Calu3 (cell line): ENCODE data around the gene GADL1. TPM values are rescaled to one million over a fixed set of nuclear protein-coding genes. Genes with fewer than 3 reads are reported as not detected.

ENCODE experiments used
- BruUV-seq: library from RNA; stranded (reverse); fragments of 400-500 nt; replicated peaks from 2 replicates; lab custom pipeline; 2021; lab: Mats Ljungman, UMichigan
- CTCF ChIA-PET: fragments of 300-600 bp; sonication (Branson Sonifier 250); formaldehyde crosslinking; loops from one replicate; lab custom pipeline; 2022; ENCODE audit warnings: antibody characterized with exemption; lab: Charles Lee
- DNase-seq: peaks from one replicate; pipeline ENCODE4 v3.0.0; 2022
- H3K27ac Mint-ChIP-seq: one replicate; pipeline ENCODE4 v1.8.0; 2022; ENCODE audit warnings: mixed read lengths; ENCODE audit not compliant: unreplicated experiment
- H3K27me3 Mint-ChIP-seq: one replicate; pipeline ENCODE4 v1.8.0; 2022; ENCODE audit warnings: mixed read lengths; ENCODE audit not compliant: unreplicated experiment
- H3K36me3 Mint-ChIP-seq: one replicate; pipeline ENCODE4 v1.8.0; 2022; ENCODE audit warnings: mild to moderate bottlenecking, moderate library complexity, mixed read lengths; ENCODE audit not compliant: insufficient read depth, unreplicated experiment
- H3K4me1 Mint-ChIP-seq: one replicate; pipeline ENCODE4 v1.8.0; 2022; ENCODE audit warnings: mild to moderate bottlenecking, low read depth, mixed read lengths; ENCODE audit not compliant: unreplicated experiment
- H3K4me3 Mint-ChIP-seq: one replicate; pipeline ENCODE4 v1.8.0; 2022; ENCODE audit warnings: mild to moderate bottlenecking, low read depth, moderate library complexity, mixed read lengths; ENCODE audit not compliant: unreplicated experiment
- H3K9me3 Mint-ChIP-seq: one replicate; pipeline ENCODE4 v1.8.0; 2022; ENCODE audit warnings: low read depth, mixed read lengths; ENCODE audit not compliant: unreplicated experiment
- intact Hi-C: fragments of 100-400 bp; cut with micrococcal nuclease; formaldehyde crosslinking; loops from one replicate; pipeline ENCODE4 v1.10.0; 2022; ENCODE audit not compliant: unreplicated experiment
- total RNA-seq: library from RNA; stranded (reverse); gene quantifications from 2 replicates; pipeline ENCODE4 v1.2.3, GENCODE V29; 2022
- TF ChIP-seq, protein P1 (sequence below): fragments of 200-600 bp; IDR thresholded peaks from one replicate; pipeline ENCODE4 v1.8.0; 2022; ENCODE audit warnings: antibody characterized with exemption; ENCODE audit not compliant: unreplicated experiment

GADL1 gene
- total RNA-seq, 1 experiment from 2014 or later: not detected

DNA sequence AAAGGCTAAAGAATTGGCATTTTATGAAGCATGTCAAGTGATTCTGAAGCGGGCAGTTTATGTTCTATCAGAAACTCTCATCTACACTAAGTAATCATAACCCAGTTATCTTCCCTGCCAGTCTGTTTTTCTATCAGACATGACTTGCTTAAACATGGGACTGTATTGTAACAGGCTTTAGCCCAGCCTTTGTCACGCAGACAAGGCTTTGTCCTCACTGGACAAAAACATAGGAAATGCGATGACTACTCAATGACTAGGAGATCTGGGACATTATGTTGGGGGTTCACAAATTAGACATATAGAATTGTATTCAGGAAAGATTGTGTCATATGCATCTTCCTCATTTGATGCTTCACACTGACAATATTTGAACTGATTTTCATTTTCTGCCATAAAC lies 115.5 kb downstream of the GADL1 start:
- intact Hi-C loops: loop anchor here (1.0 to 10.0 kb wide), 2 partner anchors 156 to 353 kb away; no protein-coding TSS in a partner anchor
- CTCF ChIA-PET: no interaction called here
- Mint-ChIP-seq H3K9me3 (no peaks in the 10 kb centered on the region), H3K27ac (no peak overlapping the region), H3K36me3 (no peaks in the 10 kb centered on the region), H3K27me3 (peaks cover 21% of the 10 kb centered on the region), H3K4me3 (no peak overlapping the region), H3K4me1 (peaks cover 8% of the 10 kb centered on the region)
- no TSS peak for BruUV-seq
- DNase-seq: no peak
- TF ChIP-seq, protein P1, sequence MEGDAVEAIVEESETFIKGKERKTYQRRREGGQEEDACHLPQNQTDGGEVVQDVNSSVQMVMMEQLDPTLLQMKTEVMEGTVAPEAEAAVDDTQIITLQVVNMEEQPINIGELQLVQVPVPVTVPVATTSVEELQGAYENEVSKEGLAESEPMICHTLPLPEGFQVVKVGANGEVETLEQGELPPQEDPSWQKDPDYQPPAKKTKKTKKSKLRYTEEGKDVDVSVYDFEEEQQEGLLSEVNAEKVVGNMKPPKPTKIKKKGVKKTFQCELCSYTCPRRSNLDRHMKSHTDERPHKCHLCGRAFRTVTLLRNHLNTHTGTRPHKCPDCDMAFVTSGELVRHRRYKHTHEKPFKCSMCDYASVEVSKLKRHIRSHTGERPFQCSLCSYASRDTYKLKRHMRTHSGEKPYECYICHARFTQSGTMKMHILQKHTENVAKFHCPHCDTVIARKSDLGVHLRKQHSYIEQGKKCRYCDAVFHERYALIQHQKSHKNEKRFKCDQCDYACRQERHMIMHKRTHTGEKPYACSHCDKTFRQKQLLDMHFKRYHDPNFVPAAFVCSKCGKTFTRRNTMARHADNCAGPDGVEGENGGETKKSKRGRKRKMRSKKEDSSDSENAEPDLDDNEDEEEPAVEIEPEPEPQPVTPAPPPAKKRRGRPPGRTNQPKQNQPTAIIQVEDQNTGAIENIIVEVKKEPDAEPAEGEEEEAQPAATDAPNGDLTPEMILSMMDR: no peak

DNA sequence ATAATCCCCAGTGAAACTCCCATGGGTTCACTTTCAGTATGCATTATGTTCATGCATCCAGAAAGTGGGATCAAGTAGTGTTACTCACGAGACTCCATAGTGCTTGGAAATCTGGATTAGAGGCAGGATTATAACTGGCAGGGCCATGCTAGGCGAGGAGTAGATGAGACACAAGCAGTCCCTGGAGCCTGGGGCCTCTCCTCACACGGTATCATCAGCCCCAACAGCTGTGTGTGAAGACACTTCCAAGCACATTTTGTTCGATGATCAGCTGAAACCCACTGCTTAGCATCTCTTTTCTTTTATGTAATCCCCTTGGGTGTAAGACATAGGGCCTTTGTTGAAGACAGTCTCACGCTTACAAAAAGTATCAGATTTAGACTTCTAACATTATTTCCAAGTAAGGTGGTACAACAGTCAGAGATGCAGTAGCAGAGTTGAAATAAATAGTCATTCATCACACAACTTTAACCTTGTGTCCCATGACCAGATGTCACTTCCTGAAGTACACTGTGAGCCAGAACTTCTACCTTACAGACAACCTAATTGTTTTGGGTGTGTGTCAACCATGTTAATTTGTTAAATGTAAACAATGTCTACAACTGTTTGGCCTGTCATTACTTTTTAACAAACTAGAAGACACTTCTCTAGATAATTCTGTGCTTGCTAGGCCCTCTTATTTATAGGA lies 116.9 kb downstream of the GADL1 start:
- peaks cover 14% of the 10 kb centered on the region for H3K27me3 Mint-ChIP-seq
- intact Hi-C loops: loop anchor here (10.0 kb wide), 1 partner anchor 157 kb away; no protein-coding TSS in a partner anchor
- no TSS peak for BruUV-seq
- H3K9me3 Mint-ChIP-seq: no peaks in the 10 kb centered on the region
- H3K4me1 Mint-ChIP-seq: peaks cover 8% of the 10 kb centered on the region
- CTCF ChIA-PET: interaction anchor here (0.6 kb wide), 1 partner anchor 35 kb away, joined by 3 read pairs; no protein-coding TSS in a partner anchor
- TF ChIP-seq, protein P1: no peak
- no peaks in the 10 kb centered on the region for H3K36me3 Mint-ChIP-seq
- no peak overlapping the region for H3K27ac Mint-ChIP-seq
- no peak overlapping the region for H3K4me3 Mint-ChIP-seq
- no peak for DNase-seq

DNA sequence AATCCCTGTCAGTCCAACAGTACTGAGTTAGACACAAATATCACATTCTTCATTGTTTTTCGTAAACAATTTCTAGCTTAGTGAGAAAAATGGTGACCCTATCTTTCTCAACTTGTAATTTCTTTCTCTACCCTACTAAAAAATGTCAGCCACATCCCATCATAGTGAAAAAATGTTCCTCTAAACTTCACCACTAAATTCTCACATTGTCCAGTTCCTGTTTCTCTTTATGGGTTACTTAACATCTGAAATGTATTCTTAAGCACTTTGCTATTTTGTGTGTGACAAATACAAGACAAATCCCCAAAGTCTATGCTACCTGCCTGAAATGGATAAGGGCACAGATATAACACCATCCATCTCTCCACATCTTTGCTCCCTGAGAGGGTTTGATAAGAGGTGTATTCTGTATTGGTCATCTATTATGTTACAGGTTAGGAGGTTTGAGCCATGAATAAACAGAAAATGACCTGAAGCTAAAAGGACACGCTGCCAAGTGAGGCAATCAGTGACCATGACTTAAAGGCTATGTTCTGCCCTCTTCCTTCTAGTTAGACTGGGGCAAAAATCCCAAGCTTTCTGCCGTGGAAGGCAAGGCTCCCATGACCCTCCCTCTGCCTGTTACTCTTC lies 118.2 kb downstream of the GADL1 start:
- Mint-ChIP-seq H3K27ac (no peak overlapping the region), H3K9me3 (no peaks in the 10 kb centered on the region), H3K27me3 (peaks cover under 1% of the 10 kb centered on the region), H3K4me3 (no peak overlapping the region), H3K36me3 (no peaks in the 10 kb centered on the region), H3K4me1 (peaks cover 8% of the 10 kb centered on the region)
- TF ChIP-seq, protein P1: no peak
- CTCF ChIA-PET: interaction anchor here (0.6 kb wide), 1 partner anchor 502 kb away, joined by 3 read pairs; no protein-coding TSS in a partner anchor
- no TSS peak for BruUV-seq
- no peak for DNase-seq
- intact Hi-C loops: loop anchor here (10.0 kb wide), 1 partner anchor 158 kb away; no protein-coding TSS in a partner anchor

DNA sequence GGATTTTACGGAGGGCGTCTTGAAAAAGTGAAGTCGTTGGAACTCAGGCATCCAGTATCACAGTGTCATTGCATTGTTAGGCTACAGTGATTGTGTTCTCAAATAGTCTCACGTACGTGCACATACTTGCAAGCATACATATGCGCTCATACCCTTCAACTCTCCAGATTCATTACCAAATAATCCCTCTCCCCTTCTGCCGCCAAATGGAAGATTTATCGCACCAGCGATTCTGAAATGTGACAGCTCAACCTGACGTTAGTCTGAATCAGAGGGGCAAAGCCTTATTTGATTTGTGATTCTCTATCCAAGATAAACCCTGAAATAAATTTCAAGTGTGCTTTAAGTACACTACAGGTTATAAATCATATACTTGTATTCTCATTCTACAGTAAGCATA lies 119.4 kb downstream of the GADL1 start:
- intact Hi-C loops: loop anchor here (10.0 kb wide), 1 partner anchor 160 kb away; no protein-coding TSS in a partner anchor
- Mint-ChIP-seq H3K36me3 (no peaks in the 10 kb centered on the region), H3K27ac (no peak overlapping the region), H3K27me3 (no peaks in the 10 kb centered on the region), H3K4me1 (peaks cover 8% of the 10 kb centered on the region), H3K4me3 (no peak overlapping the region), H3K9me3 (no peaks in the 10 kb centered on the region)
- BruUV-seq: no TSS peak
- DNase-seq: no peak
- TF ChIP-seq, protein P1: no peak
- CTCF ChIA-PET: no interaction called here
